Measurements from ENCODE around the gene ZNF14.
"Not testable (repeated sequence)": the region's sequence is repeated elsewhere in the genome, so short reads cannot be mapped to it uniquely, and the experiment has no call there.

ZNF14 gene

GRCh38 chr19:19732579-19733501 is at the start of gene ZNF14:
Gene ZNF14, minus strand, starts transcription at chr19:19733112. Its CDS starts 154 bp downstream, at chr19:19732958.
- H3K4me3 ChIP-seq (ENCODE audit: low read depth, low read length), result peak within 1 kb of the TSS; percentile 89

GRCh38 chr19:19781791-19782190 is 48.9 kb upstream of the ZNF14 start:
- H3K4me3 ChIP-seq (ENCODE audit: low read depth, low read length), result not testable (repeated sequence)

GRCh38 chr19:19778666-19779065 is 45.8 kb upstream of the ZNF14 start:
- H3K4me3 ChIP-seq (ENCODE audit: low read depth, low read length), result no peak overlapping the region

GRCh38 chr19:19777692-19778091 is 44.8 kb upstream of the ZNF14 start:
- H3K4me3 ChIP-seq (ENCODE audit: low read depth, low read length), result peak overlapping the region; percentile 92

GRCh38 chr19:19776206-19777008 is 43.5 kb upstream of the ZNF14 start:
- H3K4me3 ChIP-seq (ENCODE audit: low read depth, low read length), result peak overlapping the region; percentile 92

- peak overlapping the region; percentile 92 for H3K4me3 ChIP-seq (ENCODE audit: low read depth, low read length)
Observed at GRCh38 chr19:19775891-19776205, 42.9 kb upstream of the ZNF14 start.

GRCh38 chr19:19774354-19775033 is 41.6 kb upstream of the ZNF14 start:
- H3K4me3 ChIP-seq (ENCODE audit: low read depth, low read length), result no peak overlapping the region

GRCh38 chr19:19771963-19772362 is 39.1 kb upstream of the ZNF14 start:
- H3K4me3 ChIP-seq (ENCODE audit: low read depth, low read length), result not testable (repeated sequence)

- H3K4me3 ChIP-seq (ENCODE audit: low read depth, low read length), result not testable (repeated sequence)
Observed at GRCh38 chr19:19769971-19770370, 37.1 kb upstream of the ZNF14 start.

GRCh38 chr19:19758164-19758563 is 25.3 kb upstream of the ZNF14 start:
- H3K4me3 ChIP-seq (ENCODE audit: low read depth, low read length), result no peak overlapping the region

GRCh38 chr19:19752760-19753403 is 20.0 kb upstream of the ZNF14 start:
- no peak overlapping the region for H3K4me3 ChIP-seq (ENCODE audit: low read depth, low read length)

GRCh38 chr19:19751846-19752245 is 18.9 kb upstream of the ZNF14 start:
- H3K4me3 ChIP-seq (ENCODE audit: low read depth, low read length), result no peak overlapping the region

GRCh38 chr19:19750842-19751790 is 18.2 kb upstream of the ZNF14 start:
- no peak overlapping the region for H3K4me3 ChIP-seq (ENCODE audit: low read depth, low read length)

- H3K4me3 ChIP-seq (ENCODE audit: low read depth, low read length), result no peak overlapping the region
Observed at GRCh38 chr19:19749908-19750841, 17.3 kb upstream of the ZNF14 start.

GRCh38 chr19:19749117-19749907 is 16.4 kb upstream of the ZNF14 start:
- H3K4me3 ChIP-seq (ENCODE audit: low read depth, low read length), result no peak overlapping the region

GRCh38 chr19:19748249-19748938 is 15.5 kb upstream of the ZNF14 start:
- H3K4me3 ChIP-seq (ENCODE audit: low read depth, low read length), result no peak overlapping the region

Data from iPS-11a (cell line).